SK-N-SH (cell line): ENCODE results near the gene FBH1. TPM values are rescaled to one million over a fixed set of nuclear protein-coding genes. Genes with fewer than 3 reads are reported as not detected.

Experiments used
- CTCF ChIA-PET: fragments of 300-600, 350-600 bp; formaldehyde crosslinking; extraction: SDS; loops from one replicate; lab custom pipeline; 2021; lab: Yijun Ruan, JAX
- POLR2A ChIA-PET: fragments of 350-600 bp; sonication (Branson Sonifier 250); formaldehyde crosslinking; extraction: SDS; loops from one replicate; lab custom pipeline; 2020; ENCODE audit warnings: antibody characterized with exemption, inconsistent platforms; lab: Yijun Ruan, JAX
- DNase-seq: peaks from one replicate; pipeline ENCODE4 v3.0.0; 2012
- H2AFZ ChIP-seq: fragments of 200-600 bp; sonication (generic); 2 replicates; pipeline ENCODE4 v1.8.1; 2016; ENCODE audit warnings: antibody characterized with exemption, mild to moderate bottlenecking, low read depth
- H3F3A ChIP-seq: fragments of 200-600 bp; sonication (generic); replicated peaks from 2 replicates; pipeline ENCODE3; 2016; ENCODE audit warnings: antibody characterized with exemption, mild to moderate bottlenecking; ENCODE audit not compliant: insufficient read depth
- H3K27ac ChIP-seq, 2 experiments: fragments of 200-500 bp in 1 of 2; fragments of 200-600 bp in 1 of 2; sonication (Bioruptor generic) in 1 of 2; sonication (generic), shearing (Covaris generic) in 1 of 2; 2 replicates each; pipeline versions ENCODE4 v1.5.1 to v1.6.1; 2014 to 2016; ENCODE audit warnings: low read depth in 2 of 2, inconsistent platforms in 1 of 2, low read length in 1 of 2, mild to moderate bottlenecking in 1 of 2, mixed read lengths in 1 of 2
- H3K27me3 ChIP-seq: fragments of 200-600 bp; sonication (generic), shearing (Covaris generic); 2 replicates; pipeline ENCODE4 v1.6.1; 2016; ENCODE audit warnings: mixed run types; ENCODE audit not compliant: insufficient read depth
- H3K36me3 ChIP-seq, 2 experiments: fragments of 200-500 bp in 1 of 2; fragments of 200-600 bp in 1 of 2; sonication (Bioruptor generic) in 1 of 2; sonication (generic) in 1 of 2; replicated peaks in 1 of 2; 2 replicates each; pipeline versions ENCODE3 to v1.5.1; 2014 to 2016; ENCODE audit warnings: low read length in 1 of 2, mild to moderate bottlenecking in 1 of 2; ENCODE audit not compliant: insufficient read depth in 2 of 2, control insufficient read depth in 1 of 2
- H3K4me1 ChIP-seq, 2 experiments: fragments of 200-500 bp in 1 of 2; fragments of 200-600 bp in 1 of 2; sonication (Bioruptor generic) in 1 of 2; sonication (generic), shearing (Covaris generic) in 1 of 2; 2 replicates each; pipeline versions ENCODE4 v1.5.1 to v1.6.1; 2014 to 2016; ENCODE audit warnings: low read depth in 1 of 2, low read length in 1 of 2, mixed run types in 1 of 2; ENCODE audit not compliant: insufficient read depth in 2 of 2, control insufficient read depth in 1 of 2
- H3K4me2 ChIP-seq: fragments of 200-600 bp; sonication (generic), shearing (Covaris generic); 2 replicates; pipeline ENCODE4 v1.6.1; 2017; ENCODE audit warnings: mixed run types
- H3K4me3 ChIP-seq, 2 experiments: fragments of 200-500 bp in 1 of 2; fragments of 200-600 bp in 1 of 2; sonication (Bioruptor generic) in 1 of 2; sonication (generic), shearing (Covaris generic) in 1 of 2; 2 replicates each; pipeline versions ENCODE4 v1.5.1 to v1.8.1; 2014 to 2016; ENCODE audit warnings: low read depth in 2 of 2, inconsistent platforms in 1 of 2, low read length in 1 of 2, mild to moderate bottlenecking in 1 of 2, mixed read lengths in 1 of 2, moderate library complexity in 1 of 2
- H3K79me2 ChIP-seq: fragments of 200-600 bp; sonication (generic); 2 replicates; pipeline ENCODE4 v1.8.1; 2017; ENCODE audit warnings: mild to moderate bottlenecking; ENCODE audit not compliant: insufficient read depth
- H3K9ac ChIP-seq: fragments of 200-600 bp; sonication (generic); 2 replicates; pipeline ENCODE4 v1.6.1; 2017; ENCODE audit warnings: mixed run types
- H3K9me2 ChIP-seq: fragments of 200-600 bp; sonication (generic); 2 replicates; pipeline ENCODE4 v1.6.1; 2017; ENCODE audit warnings: mixed run types
- H3K9me3 ChIP-seq: fragments of 200-600 bp; sonication (generic); 2 replicates; pipeline ENCODE4 v1.6.1; 2017; ENCODE audit warnings: mixed run types, mild to moderate bottlenecking, moderate library complexity
- H4K20me1 ChIP-seq: fragments of 200-600 bp; sonication (generic); 2 replicates; pipeline ENCODE4 v1.6.1; 2017; ENCODE audit warnings: mild to moderate bottlenecking, mixed run types; ENCODE audit not compliant: insufficient read depth
- CHD2 ChIP-seq: fragments of 150-350 bp; IDR thresholded peaks from 2 replicates; pipeline ENCODE4 v1.6.1; 2018; ENCODE audit warnings: low read length; ENCODE audit not compliant: partially characterized antibody
- EP300 ChIP-seq, 2 experiments: IDR thresholded peaks; 2 replicates each; pipeline versions ENCODE4 v1.4.0 to v1.6.1; 2012; ENCODE audit warnings: borderline replicate concordance in 1 of 2, low read depth in 1 of 2, low read length in 1 of 2
- FOSL2 ChIP-seq: IDR thresholded peaks from 2 replicates; pipeline ENCODE4 v1.4.0; 2012; ENCODE audit warnings: low read depth, mild to moderate bottlenecking, moderate library complexity, borderline replicate concordance
- FOXM1 ChIP-seq: IDR thresholded peaks from 2 replicates; pipeline ENCODE4 v1.4.0; 2012; ENCODE audit warnings: low read depth, mild to moderate bottlenecking
- GABPA ChIP-seq: IDR thresholded peaks from 2 replicates; pipeline ENCODE4 v1.4.0; 2012; ENCODE audit warnings: low read depth, mild to moderate bottlenecking
- JUND ChIP-seq: IDR thresholded peaks from 2 replicates; pipeline ENCODE4 v1.4.0; 2012
- RCOR1 ChIP-seq: fragments of 150-350 bp; IDR thresholded peaks from 2 replicates; pipeline ENCODE4 v1.6.1; 2017; ENCODE audit warnings: antibody characterized with exemption, low read length
- SIN3A ChIP-seq: IDR thresholded peaks from 2 replicates; pipeline ENCODE4 v1.6.1; 2012; ENCODE audit warnings: low read depth, mild to moderate bottlenecking, low read length, moderate library complexity, borderline replicate concordance
- SMC3 ChIP-seq: IDR thresholded peaks from 2 replicates; pipeline ENCODE4 v1.6.1; 2012; ENCODE audit warnings: low read depth, low read length, improper control_type of control experiment
- TCF12 ChIP-seq: IDR thresholded peaks from 2 replicates; pipeline ENCODE4 v1.4.0; 2012
- TEAD4 ChIP-seq: IDR thresholded peaks from 2 replicates; pipeline ENCODE4 v1.4.0; 2012; ENCODE audit warnings: mild to moderate bottlenecking, borderline replicate concordance; ENCODE audit not compliant: insufficient read depth
- WGBS: methylation state at CpG from one replicate; pipeline ENCODE4 v1.1.6; 2017; ENCODE audit warnings: low lambda C conversion rate; 5-methylcytosine and 5-hydroxymethylcytosine counted together
- polyA plus RNA-seq, 3 experiments: library from polyadenylated mRNA; depleted of rRNA; stranded (reverse); fragments of >200 nt; gene quantifications; 2 replicates each; pipeline ENCODE4 v1.2.3, GENCODE V29; 2012
- TF ChIP-seq, protein P1 (sequence below): IDR thresholded peaks from 2 replicates; pipeline ENCODE4 v1.4.0; 2012; ENCODE audit warnings: low read depth, borderline replicate concordance
- TF ChIP-seq, protein P2 (sequence below): IDR thresholded peaks from 2 replicates; pipeline ENCODE4 v1.4.0; 2012; ENCODE audit warnings: low read depth

Gene FBH1
- polyA plus RNA-seq, 1 of the 3 experiments (the other 2 are of a cell fraction) = 60.9 TPM

DNA sequence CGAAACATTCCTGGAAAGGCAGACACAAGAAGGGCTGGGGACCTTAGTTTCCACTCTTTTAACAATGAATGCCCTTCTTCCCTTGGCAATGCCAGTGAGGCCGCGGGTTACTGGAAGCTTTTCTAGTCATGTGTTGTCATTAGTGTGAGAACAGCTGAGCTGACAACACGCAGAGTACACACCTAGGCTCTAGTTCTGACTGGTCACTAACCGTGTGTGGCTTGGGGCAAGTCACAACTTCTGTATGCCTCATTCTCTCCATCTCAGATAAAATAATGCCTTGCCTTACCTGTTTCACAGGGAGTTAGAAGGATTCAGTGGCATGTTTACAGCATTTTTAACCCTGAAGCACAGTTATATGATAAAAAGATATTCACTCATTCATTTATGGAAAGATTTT lies 31.7 kb downstream of the FBH1 start:
- H4K20me1 ChIP-seq = no peaks in the 10 kb centered on the region
- ChIA-PET POLR2A (no interaction called here), CTCF (no interaction called here)
- no peaks in the 10 kb centered on the region for H3F3A ChIP-seq
- H3K9me3 ChIP-seq = no peaks in the 10 kb centered on the region
- no peak for DNase-seq
- H3K27ac ChIP-seq = no peak overlapping the region; a peak in 1 of 4 replicates
- H3K4me1 ChIP-seq = peaks cover 0 to under 1% of the 10 kb centered on the region in 2 experiments; a peak in 1 of 4 replicates
- H3K4me3 ChIP-seq = no peak overlapping the region
- 95% methylated on average over 5 of the region's 5 CpGs for WGBS
- no peak for TF ChIP-seq GABPA
- no peak for TF ChIP-seq SMC3
- no peak for TF ChIP-seq FOXM1
- TF ChIP-seq EP300 (IDR thresholded peaks at IDR 0.05; ENCODE audit: borderline replicate concordance in 1 of 2, low read depth in 1 of 2, low read length in 1 of 2) = no peak
- no peak for TF ChIP-seq JUND
- TF ChIP-seq TCF12 = no peak
- no peak for TF ChIP-seq SIN3A
- TF ChIP-seq, protein P1, sequence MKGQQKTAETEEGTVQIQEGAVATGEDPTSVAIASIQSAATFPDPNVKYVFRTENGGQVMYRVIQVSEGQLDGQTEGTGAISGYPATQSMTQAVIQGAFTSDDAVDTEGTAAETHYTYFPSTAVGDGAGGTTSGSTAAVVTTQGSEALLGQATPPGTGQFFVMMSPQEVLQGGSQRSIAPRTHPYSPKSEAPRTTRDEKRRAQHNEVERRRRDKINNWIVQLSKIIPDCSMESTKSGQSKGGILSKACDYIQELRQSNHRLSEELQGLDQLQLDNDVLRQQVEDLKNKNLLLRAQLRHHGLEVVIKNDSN = no peak
- TF ChIP-seq, protein P2, sequence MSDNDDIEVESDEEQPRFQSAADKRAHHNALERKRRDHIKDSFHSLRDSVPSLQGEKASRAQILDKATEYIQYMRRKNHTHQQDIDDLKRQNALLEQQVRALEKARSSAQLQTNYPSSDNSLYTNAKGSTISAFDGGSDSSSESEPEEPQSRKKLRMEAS = no peak
- TF ChIP-seq CHD2 = no peak
- no peaks in the 10 kb centered on the region for H3K9me2 ChIP-seq
- no peak overlapping the region for H3K4me2 ChIP-seq
- 0 out of 2 replicates have a peak, but pooled peaks cover 2% of the 10 kb centered on the region for H3K79me2 ChIP-seq
- no peaks in the 10 kb centered on the region for H3K27me3 ChIP-seq
- no peak overlapping the region for H2AFZ ChIP-seq
- H3K36me3 ChIP-seq = peaks cover 44 to 90% of the 10 kb centered on the region in 2 experiments
- no peak overlapping the region for H3K9ac ChIP-seq

DNA sequence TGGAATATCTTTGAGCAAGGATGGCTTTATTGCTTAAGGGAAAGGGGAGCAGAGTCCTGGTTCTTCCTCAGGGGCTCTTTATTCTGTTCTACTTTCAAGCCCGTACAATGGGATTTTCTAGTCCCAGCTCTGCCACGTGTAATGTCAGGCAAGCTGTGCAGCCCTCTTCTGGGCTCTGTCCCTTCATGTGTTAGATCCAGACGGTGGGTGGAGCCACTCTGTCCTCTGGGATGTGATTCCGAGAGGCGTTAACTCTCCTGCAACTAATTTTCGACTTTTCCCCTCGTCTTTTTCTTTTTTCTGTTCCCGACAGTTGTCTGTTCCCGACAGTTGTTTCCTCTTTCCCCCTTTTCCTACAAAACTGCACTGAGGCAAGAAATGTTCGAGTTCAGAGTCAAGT lies 34.8 kb downstream of the FBH1 start:
- Histone ChIP-seq H3K9ac (no peak overlapping the region), H3K27ac (no peak overlapping the region), H3K9me2 (no peaks in the 10 kb centered on the region), H3K4me2 (no peak overlapping the region), H3K4me1 (peaks cover 0 to 4% of the 10 kb centered on the region in 2 experiments; a peak in 1 of 4 replicates), H3K4me3 (no peak overlapping the region), H3K36me3 (peaks cover 59 to 85% of the 10 kb centered on the region in 2 experiments), H3K27me3 (no peaks in the 10 kb centered on the region), H3F3A (peaks cover 2% of the 10 kb centered on the region), H4K20me1 (no peaks in the 10 kb centered on the region), H3K9me3 (no peaks in the 10 kb centered on the region), H2AFZ (no peak overlapping the region), H3K79me2 (0 out of 2 replicates have a peak, but pooled peaks cover 2% of the 10 kb centered on the region)
- CTCF ChIA-PET = no interaction called here
- no peak for DNase-seq
- 90% methylated on average over 10 of the region's 10 CpGs for WGBS
- no peak for TF ChIP-seq RCOR1
- TF ChIP-seq TEAD4 = no peak
- TF ChIP-seq SIN3A = no peak
- no peak for TF ChIP-seq FOSL2
- POLR2A ChIA-PET = no interaction called here
